ENCODE data around the gene ARTN. TPM values are rescaled to one million over a fixed set of nuclear protein-coding genes. Genes with fewer than 3 reads are reported as not detected.
A peak's percentile ranks its signal among the peaks of the same experiment; 100 is the strongest.

The ARTN gene
- total and polyA plus RNA-seq, 9 of the 15 experiments (the other 6 are each of a cell fraction or from before 2014, with no cell fraction given) = 0.06 to 0.38 TPM; not detected in 7

GRCh38 chr1:43969746-43970466 is 36.3 kb downstream of the ARTN start, which contains the start of gene DPH2 (continued):
- TF ChIP-seq ATF1 (CRISPR knock-in tag; IDR thresholded peaks at IDR 0.05) (no peak), ATF1 (tag; IDR thresholded peaks at IDR 0.05) (peak; percentile 86), RFX1 (IDR thresholded peaks at IDR 0.05) (no peak), PKNOX1 (IDR thresholded peaks at IDR 0.05) (peak; percentile 69), NFYB (IDR thresholded peaks at IDR 0.05; ENCODE audit: extremely low read depth, insufficient read length) (peak; percentile 91), ZNF395 (CRISPR knock-in tag; IDR thresholded peaks at IDR 0.05) (peak; percentile 84), ZNF263 (CRISPR knock-in tag; IDR thresholded peaks at IDR 0.05; ENCODE audit: borderline replicate concordance) (no peak), THRAP3 (IDR thresholded peaks at IDR 0.05; ENCODE audit: borderline replicate concordance) (no peak), HDAC2 (IDR thresholded peaks at IDR 0.05) (peak; percentile 99), ZNF165 (CRISPR knock-in tag; IDR thresholded peaks at IDR 0.05; ENCODE audit: borderline replicate concordance) (0 out of 2 replicates have a peak, but pooled peaks have one; percentile 56), KAT2B (IDR thresholded peaks at IDR 0.05; ENCODE audit: low read depth, low read length) (no peak), L3MBTL2 (IDR thresholded peaks at IDR 0.05) (peak; percentile 53; the same call in 1 of the 2 replicates), E2F6 (IDR thresholded peaks at IDR 0.05; ENCODE audit: borderline replicate concordance in 1 of 2, extremely low read depth in 1 of 2, insufficient read depth in 1 of 2, insufficient read length in 1 of 2, low read depth in 1 of 2, low read length in 1 of 2, poor library complexity in 1 of 2, severe bottlenecking in 1 of 2) (peak; percentile 29 to 34), TEAD4 (IDR thresholded peaks at IDR 0.05; ENCODE audit: low read length) (no peak), TEAD4 (CRISPR knock-in tag; IDR thresholded peaks at IDR 0.05; ENCODE audit: borderline replicate concordance) (0 out of 2 replicates have a peak, but pooled peaks have one; percentile 55), KAT7 (CRISPR knock-in tag; IDR thresholded peaks at IDR 0.05; ENCODE audit: borderline replicate concordance) (no peak), ZNF212 (CRISPR knock-in tag; IDR thresholded peaks at IDR 0.05) (peak; percentile 70; the same call in 1 of the 2 replicates), NEUROD1 (IDR thresholded peaks at IDR 0.05; ENCODE audit: borderline replicate concordance, low read depth, low read length, partially characterized antibody) (peak; percentile 71), PATZ1 (CRISPR knock-in tag; IDR thresholded peaks at IDR 0.05; ENCODE audit: borderline replicate concordance) (no peak), MTA2 (IDR thresholded peaks at IDR 0.05; ENCODE audit: low read depth) (0 out of 2 replicates have a peak, but pooled peaks have one; percentile 27), BDP1 (IDR thresholded peaks at IDR 0.05; ENCODE audit: insufficient read depth, insufficient read length) (no peak)

All from K562 (cell line).